GM18909 (cell line): ENCODE results near the gene FNIP2.
A peak's percentile ranks its signal among the peaks of the same experiment; 100 is the strongest.
"Not testable (repeated sequence)": the region's sequence is repeated elsewhere in the genome, so short reads cannot be mapped to it uniquely, and the experiment has no call there.

Experiments
- ATAC-seq: cut with Tn5 transposase; IDR thresholded peaks from one replicate; pipeline ENCODE4 v1.9.1; 2021; ENCODE audit warnings: mild to moderate bottlenecking; ENCODE audit not compliant: unreplicated experiment, poor library complexity

FNIP2 gene

GRCh38 chr4:158902280-158903078, 133.7 kb downstream of the FNIP2 start:
- not testable (repeated sequence) for ATAC-seq

- no peak for ATAC-seq
These were observed 134.2 kb downstream of the FNIP2 start for GRCh38 chr4:158903079-158903456.

- ATAC-seq, result no peak
These were observed 134.7 kb downstream of the FNIP2 start for GRCh38 chr4:158903472-158904043.

GRCh38 chr4:158904815-158905214, 136.0 kb downstream of the FNIP2 start:
- no peak for ATAC-seq

- ATAC-seq, result peak; percentile 80
These were observed 137.2 kb downstream of the FNIP2 start for GRCh38 chr4:158906073-158906472.

GRCh38 chr4:158912390-158912789, 143.6 kb downstream of the FNIP2 start:
- no peak for ATAC-seq

GRCh38 chr4:158912806-158913205, 144.0 kb downstream of the FNIP2 start:
- no peak for ATAC-seq

- no peak for ATAC-seq
These were observed 144.9 kb downstream of the FNIP2 start for GRCh38 chr4:158913766-158914165.

GRCh38 chr4:158914218-158914617, 145.4 kb downstream of the FNIP2 start:
- no peak for ATAC-seq

GRCh38 chr4:158915683-158916241, 146.9 kb downstream of the FNIP2 start:
- ATAC-seq, result no peak

- not testable (repeated sequence) for ATAC-seq
These were observed 151.7 kb downstream of the FNIP2 start for GRCh38 chr4:158920452-158920996.

GRCh38 chr4:158927774-158928173, 158.9 kb downstream of the FNIP2 start:
- not testable (repeated sequence) for ATAC-seq

GRCh38 chr4:158929939-158930638, 161.3 kb downstream of the FNIP2 start:
- ATAC-seq, result no peak

- no peak for ATAC-seq
These were observed 161.8 kb downstream of the FNIP2 start for GRCh38 chr4:158930639-158930972.

GRCh38 chr4:158933236-158933635, 164.4 kb downstream of the FNIP2 start:
- no peak for ATAC-seq

GRCh38 chr4:158934996-158935669, 166.3 kb downstream of the FNIP2 start:
- ATAC-seq, result no peak

GRCh38 chr4:158936238-158936637, 167.4 kb downstream of the FNIP2 start:
- ATAC-seq, result no peak

GRCh38 chr4:158938220-158939044, 169.6 kb downstream of the FNIP2 start:
- ATAC-seq, result no peak

GRCh38 chr4:158940271-158940670, 171.4 kb downstream of the FNIP2 start:
- no peak for ATAC-seq
